ENCODE measurements around the gene STAT5B. TPM values are rescaled to one million over a fixed set of nuclear protein-coding genes. Genes with fewer than 3 reads are reported as not detected.
A peak's percentile ranks its signal among the peaks of the same experiment; 100 is the strongest.
"Not testable (repeated sequence)": the region's sequence is repeated elsewhere in the genome, so short reads cannot be mapped to it uniquely, and the experiment has no call there.

STAT5B gene
- total RNA-seq, 1 experiment from 2014 or later: 15.8 TPM

DNA sequence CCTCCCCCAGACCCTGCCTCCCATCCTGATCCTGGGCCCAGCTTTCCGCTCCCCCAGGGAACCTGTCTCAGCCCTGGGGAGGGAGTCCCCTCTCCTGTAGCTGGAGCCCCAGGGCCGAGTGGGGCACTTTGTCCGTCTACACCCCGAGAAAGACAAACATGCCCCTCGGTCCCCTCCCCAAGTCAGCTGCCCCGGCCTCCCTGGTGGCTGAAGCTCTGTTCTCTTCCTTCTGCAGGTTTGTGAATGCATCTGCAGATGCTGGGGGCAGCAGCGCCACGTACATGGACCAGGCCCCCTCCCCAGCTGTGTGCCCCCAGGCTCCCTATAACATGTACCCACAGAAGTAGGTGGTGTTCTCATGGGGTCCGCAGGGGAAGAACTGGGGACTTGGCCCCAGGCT is 33.0 kb upstream of the STAT5B start:
- in situ Hi-C loops (cut with HindIII; ENCODE audit: low sequenced_read_pairs): loop anchor here (25.0 kb wide), 1 partner anchor 97 kb away; no protein-coding TSS in a partner anchor
- DNase-seq (ENCODE audit: low spot score): no peak

- no peak for DNase-seq (ENCODE audit: low spot score)
- in situ Hi-C loops (cut with HindIII; ENCODE audit: low sequenced_read_pairs): loop anchor here (25.0 kb wide), 1 partner anchor 96 kb away; no protein-coding TSS in a partner anchor
These were observed 32.3 kb upstream of the STAT5B start for GRCh38 chr17:42308446-42308845.

DNA sequence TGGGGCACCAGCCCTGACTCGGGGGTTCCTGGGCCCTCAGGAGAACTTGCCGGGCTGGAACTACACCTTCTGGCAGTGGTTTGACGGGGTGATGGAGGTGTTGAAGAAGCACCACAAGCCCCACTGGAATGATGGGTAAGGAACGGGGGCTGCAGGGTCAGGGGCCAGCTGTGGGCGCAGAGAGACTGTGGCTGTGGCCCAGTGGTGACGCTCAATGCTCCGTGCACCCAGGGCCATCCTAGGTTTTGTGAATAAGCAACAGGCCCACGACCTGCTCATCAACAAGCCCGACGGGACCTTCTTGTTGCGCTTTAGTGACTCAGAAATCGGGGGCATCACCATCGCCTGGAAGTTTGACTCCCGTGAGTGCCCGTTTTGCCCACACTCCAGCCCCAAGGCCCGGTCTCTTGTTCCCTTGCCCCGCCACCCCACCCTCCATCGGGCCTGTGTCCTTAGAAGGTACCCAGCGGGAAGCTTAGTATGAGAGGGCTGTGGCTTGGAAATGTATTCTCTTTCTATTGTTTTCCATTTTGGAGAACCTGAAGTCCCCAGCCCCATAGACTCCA is 31.3 kb upstream of the STAT5B start:
- in situ Hi-C loops (cut with HindIII; ENCODE audit: low sequenced_read_pairs): loop anchor here (25.0 kb wide), 1 partner anchor 95 kb away; no protein-coding TSS in a partner anchor
- DNase-seq (ENCODE audit: low spot score): no peak

- DNase-seq (ENCODE audit: low spot score): no peak
- in situ Hi-C loops (cut with HindIII; ENCODE audit: low sequenced_read_pairs): loop anchor here (25.0 kb wide), 1 partner anchor 94 kb away; no protein-coding TSS in a partner anchor
These were observed 30.1 kb upstream of the STAT5B start for GRCh38 chr17:42306385-42306667.

- in situ Hi-C loops (cut with HindIII; ENCODE audit: low sequenced_read_pairs): loop anchor here (25.0 kb wide), 1 partner anchor 93 kb away; no protein-coding TSS in a partner anchor
- DNase-seq (ENCODE audit: low spot score): no peak
These were observed 29.6 kb upstream of the STAT5B start for GRCh38 chr17:42305543-42306384.

DNA sequence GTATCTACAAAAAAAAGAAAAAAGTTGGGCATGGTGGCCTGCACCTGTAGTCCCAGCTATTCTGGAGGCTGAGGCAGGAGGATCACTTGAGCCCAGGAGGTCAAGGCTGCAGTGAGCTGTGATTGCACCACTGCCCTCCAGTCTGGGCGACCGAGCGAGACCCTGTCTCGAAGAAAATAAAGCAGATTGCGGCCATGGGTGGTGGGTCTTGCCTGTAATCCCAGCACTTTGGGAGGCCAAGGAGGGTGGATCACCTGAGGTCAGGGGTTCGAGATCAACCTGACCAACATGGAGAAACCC is 28.8 kb upstream of the STAT5B start:
- in situ Hi-C loops (cut with HindIII; ENCODE audit: low sequenced_read_pairs): loop anchor here (25.0 kb wide), 1 partner anchor 93 kb away; no protein-coding TSS in a partner anchor
- DNase-seq (ENCODE audit: low spot score): not testable (repeated sequence)

DNA sequence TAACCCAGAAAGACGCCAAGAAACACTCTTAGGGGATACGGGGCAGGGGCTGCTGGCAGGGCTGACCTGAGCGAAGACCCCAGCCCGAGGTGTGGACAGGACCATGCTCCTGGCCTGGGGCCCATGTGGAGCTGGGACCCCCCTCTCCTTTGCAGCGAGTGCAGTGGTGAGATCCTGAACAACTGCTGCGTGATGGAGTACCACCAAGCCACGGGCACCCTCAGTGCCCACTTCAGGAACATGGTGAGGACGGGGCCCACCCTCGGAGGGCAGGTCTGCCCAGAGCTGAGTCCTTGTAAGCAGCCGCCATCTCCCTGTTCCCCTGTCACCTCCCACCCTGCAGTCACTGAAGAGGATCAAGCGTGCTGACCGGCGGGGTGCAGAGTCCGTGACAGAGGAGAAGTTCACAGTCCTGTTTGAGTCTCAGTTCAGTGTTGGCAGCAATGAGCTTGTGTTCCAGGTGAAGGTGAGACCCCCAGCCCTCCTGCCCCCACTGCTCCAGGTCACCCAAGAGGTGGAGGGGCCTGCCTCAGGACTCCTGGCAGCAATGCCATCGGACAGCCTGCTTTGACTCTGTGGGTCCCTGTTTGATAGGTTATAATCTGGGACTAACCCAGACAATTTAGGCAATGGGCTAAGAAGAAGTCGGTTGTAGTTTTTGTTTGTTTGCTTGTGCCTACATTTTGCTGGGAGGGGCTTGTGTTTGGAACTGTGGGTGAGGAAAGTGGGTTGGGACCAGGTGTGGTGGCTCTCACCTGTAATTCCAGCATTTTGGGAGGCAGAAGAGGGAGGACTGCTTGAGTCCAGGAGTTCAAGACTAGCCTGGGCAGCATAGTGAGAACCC is 28.2 kb upstream of the STAT5B start:
- DNase-seq (ENCODE audit: low spot score): no peak
- in situ Hi-C loops (cut with HindIII; ENCODE audit: low sequenced_read_pairs): loop anchor here (25.0 kb wide), 1 partner anchor 92 kb away; no protein-coding TSS in a partner anchor

DNA sequence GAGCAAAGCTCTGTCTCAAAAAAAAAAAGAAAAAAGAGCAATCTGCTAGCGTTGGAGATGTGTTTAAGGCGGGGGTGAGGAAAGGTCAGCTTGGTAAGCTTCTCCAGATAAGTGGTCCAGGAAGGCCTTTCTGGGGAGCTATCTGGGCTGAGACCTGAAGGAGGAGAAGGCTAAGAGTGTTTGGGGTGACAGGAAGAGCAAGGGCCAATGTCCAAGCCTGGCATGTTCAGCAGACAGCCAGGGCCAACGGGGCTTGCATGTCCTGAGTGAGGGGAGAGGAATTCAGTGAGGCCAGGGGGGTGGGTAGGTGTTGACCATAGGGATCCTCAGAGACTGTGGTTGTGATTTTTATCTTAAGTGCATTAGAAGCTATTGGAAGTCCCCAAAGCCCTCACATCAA is 27.5 kb upstream of the STAT5B start:
- no peak for DNase-seq (ENCODE audit: low spot score)
- in situ Hi-C loops (cut with HindIII; ENCODE audit: low sequenced_read_pairs): loop anchor here (25.0 kb wide), 1 partner anchor 91 kb away; no protein-coding TSS in a partner anchor

DNA sequence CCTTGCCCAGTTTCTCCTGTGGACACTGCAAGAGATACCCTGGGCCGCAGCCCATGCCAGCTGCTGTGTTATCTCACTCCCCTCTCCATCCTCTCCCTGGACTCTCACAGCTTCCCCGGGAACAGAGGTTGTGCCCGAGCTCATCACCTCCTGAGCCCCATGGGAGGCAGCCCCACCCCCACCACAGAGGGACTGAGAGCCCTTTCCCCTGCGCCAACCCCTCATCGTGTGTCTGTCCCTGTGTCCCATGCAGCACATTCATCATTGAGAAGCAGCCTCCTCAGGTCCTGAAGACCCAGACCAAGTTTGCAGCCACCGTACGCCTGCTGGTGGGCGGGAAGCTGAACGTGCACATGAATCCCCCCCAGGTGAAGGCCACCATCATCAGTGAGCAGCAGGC is 24.8 kb upstream of the STAT5B start:
- no peak for DNase-seq (ENCODE audit: low spot score)
- in situ Hi-C loops (cut with HindIII; ENCODE audit: low sequenced_read_pairs): loop anchor here (25.0 kb wide), 1 partner anchor 89 kb away; no protein-coding TSS in a partner anchor

- DNase-seq (ENCODE audit: low spot score): not testable (repeated sequence)
- in situ Hi-C loops (cut with HindIII; ENCODE audit: low sequenced_read_pairs): loop anchor here (25.0 kb wide), 1 partner anchor 88 kb away; no protein-coding TSS in a partner anchor
These were observed 23.7 kb upstream of the STAT5B start for GRCh38 chr17:42299913-42300312.

- in situ Hi-C loops (cut with HindIII; ENCODE audit: low sequenced_read_pairs); DNase-seq (ENCODE audit: low spot score): not testable (repeated sequence)
These were observed 23.2 kb upstream of the STAT5B start for GRCh38 chr17:42299361-42299760.

GRCh38 chr17:42297775-42298174 is 21.6 kb upstream of the STAT5B start:
- in situ Hi-C loops (cut with HindIII; ENCODE audit: low sequenced_read_pairs); DNase-seq (ENCODE audit: low spot score): not testable (repeated sequence)

DNA sequence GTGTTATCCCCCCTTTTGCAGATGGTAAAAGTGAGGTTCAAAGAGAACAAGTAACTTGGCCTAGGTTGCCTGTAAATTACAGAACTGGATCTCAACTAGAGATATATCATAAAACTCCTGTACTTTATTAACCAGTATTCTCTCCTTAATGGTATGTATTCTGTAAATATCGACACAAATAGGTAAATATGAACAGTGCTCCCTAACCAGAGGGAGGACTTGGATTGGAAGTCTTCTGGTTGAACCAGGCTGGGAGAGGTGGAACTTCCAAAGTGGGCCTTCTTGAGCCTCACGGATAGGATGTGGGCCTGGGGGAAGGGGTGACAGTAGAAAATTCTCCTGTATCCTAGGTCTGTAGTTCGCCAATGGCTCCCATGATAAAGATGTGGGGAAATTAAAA is 19.8 kb upstream of the STAT5B start:
- in situ Hi-C loops (cut with HindIII; ENCODE audit: low sequenced_read_pairs): no loop called here
- no peak for DNase-seq (ENCODE audit: low spot score)

DNA sequence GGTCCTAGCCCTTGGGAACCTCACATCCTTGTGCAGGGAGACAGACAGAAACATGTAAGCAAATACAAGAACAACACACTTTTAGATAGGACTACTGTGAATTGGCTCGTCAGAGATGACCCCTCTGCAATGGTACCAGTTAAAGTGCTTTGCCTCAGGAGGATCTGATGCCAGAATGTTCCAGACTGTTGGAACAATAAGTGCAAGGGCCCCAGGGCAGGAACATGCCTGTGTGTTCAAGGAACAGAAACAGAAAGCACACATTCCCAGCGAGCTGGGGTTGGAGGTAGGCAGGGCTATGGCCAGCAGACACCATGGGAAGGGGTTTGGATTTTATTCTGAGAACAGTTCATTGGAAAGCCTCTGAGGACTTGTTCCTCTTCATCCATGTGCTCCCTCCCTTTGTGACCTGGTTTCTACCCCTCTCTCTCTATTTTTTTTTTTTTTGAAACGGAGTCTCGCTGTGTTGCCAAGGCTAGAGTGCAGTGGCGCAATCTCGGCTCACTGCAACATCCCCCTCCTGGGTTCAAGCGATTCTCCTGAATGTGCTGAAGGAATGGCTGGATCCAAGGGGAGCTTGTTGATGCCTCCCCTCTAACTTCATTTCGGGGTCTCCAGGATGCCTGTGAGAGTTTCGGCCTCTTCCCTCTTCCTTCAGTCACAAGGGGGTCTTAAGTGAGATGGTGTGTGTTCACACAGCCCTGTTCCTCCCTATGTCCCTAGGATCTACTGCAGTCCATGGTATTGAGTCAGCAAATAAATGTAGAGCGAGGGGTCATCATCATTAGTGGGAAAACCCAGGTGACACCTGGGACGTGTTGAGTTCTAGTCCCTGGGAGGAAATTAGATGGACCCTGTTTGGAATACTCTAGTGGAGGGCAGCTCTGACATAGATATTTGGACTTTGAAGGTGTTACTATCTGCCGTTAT is 18.5 kb upstream of the STAT5B start:
- in situ Hi-C loops (cut with HindIII; ENCODE audit: low sequenced_read_pairs): no loop called here
- DNase-seq (ENCODE audit: low spot score): peak; percentile 21

- in situ Hi-C loops (cut with HindIII; ENCODE audit: low sequenced_read_pairs): no loop called here
- DNase-seq (ENCODE audit: low spot score): no peak
These were observed 14.9 kb upstream of the STAT5B start for GRCh38 chr17:42291129-42291528.

DNA sequence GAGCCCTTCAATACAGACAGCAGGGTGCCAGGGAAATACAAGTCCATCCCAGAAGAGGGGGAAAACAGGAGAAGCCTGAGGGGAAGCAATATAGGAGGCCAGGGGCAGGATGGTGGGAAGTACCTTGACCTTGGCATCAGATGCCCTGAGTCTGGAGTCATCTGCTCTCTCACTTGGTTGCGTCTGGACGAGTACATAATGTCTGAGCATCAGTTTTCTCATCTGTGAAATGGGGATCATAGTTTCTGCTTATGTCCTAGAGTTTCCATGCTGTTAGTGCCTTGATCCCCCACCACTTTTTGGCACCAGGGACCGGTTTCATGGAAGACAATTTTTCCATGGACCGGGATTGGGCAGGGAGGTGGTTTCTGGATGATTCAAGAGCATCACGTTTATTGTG is 14.4 kb upstream of the STAT5B start:
- in situ Hi-C loops (cut with HindIII; ENCODE audit: low sequenced_read_pairs): no loop called here
- no peak for DNase-seq (ENCODE audit: low spot score)

DNA sequence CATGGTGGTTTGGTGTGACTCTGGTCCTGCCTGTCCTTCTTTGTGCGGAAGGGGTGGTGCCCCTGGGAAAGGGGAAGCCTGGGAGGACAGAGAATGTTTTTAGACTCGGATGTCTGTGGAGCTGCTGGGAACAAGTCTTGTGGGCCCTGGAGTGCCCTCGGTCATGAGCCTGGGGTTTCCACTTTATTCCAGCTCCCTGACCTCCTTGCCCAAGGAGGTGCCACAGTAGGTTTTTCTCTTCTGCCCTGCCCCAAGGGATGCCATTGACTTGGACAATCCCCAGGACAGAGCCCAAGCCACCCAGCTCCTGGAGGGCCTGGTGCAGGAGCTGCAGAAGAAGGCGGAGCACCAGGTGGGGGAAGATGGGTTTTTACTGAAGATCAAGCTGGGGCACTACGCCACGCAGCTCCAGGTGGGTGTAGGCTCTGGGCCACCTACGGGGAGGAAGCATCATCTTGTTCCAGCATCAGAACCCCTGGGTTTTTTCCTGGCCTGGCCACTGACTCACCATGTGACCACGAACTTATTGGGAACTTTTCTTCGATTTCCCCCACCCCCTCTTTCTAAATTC is 13.5 kb upstream of the STAT5B start:
- in situ Hi-C loops (cut with HindIII; ENCODE audit: low sequenced_read_pairs): no loop called here
- no peak for DNase-seq (ENCODE audit: low spot score)

Measured in G401 (cell line).